ENCODE data around the gene HEXD. TPM values are rescaled to one million over a fixed set of nuclear protein-coding genes. Genes with fewer than 3 reads are reported as not detected.

HEXD gene
- 10 to 100 TPM; 31.5 to 37.6 TPM for total RNA-seq
- polyA plus RNA-seq (2013, experiment 1 of 2): 42.8 TPM
- polyA plus RNA-seq (2013, experiment 2 of 2): 31.9 TPM
- long read RNA-seq, experiment 1, partial matches to known transcripts: 3 of 8 reads
- long read RNA-seq, experiment 1, other reads (novel, unspliced or antisense): 2 of 8 reads
- long read RNA-seq, experiment 2, transcript HEXDC-201 (13 exons, 1,853 nt): major isoform, 5 of 25 reads
- long read RNA-seq, experiment 2, partial matches to known transcripts: 5 of 25 reads
- long read RNA-seq, experiment 2, other reads (novel, unspliced or antisense): 14 of 25 reads
- long read RNA-seq, experiment 3, partial matches to known transcripts: 4 of 12 reads
- long read RNA-seq, experiment 3, other reads (novel, unspliced or antisense): 4 of 12 reads
- long read RNA-seq, experiment 4, partial matches to known transcripts: 1 of 3 reads
- long read RNA-seq, experiment 4, other reads (novel, unspliced or antisense): 1 of 3 reads

GRCh38 chr17:82418001-82418986 is at the start of gene HEXD, which contains the start of gene OGFOD3:
Gene HEXD, plus strand, starts transcription at chr17:82418347. Its CDS starts 1,453 bp downstream, at chr17:82419800.
Gene OGFOD3, minus strand, starts transcription at chr17:82418586. Its CDS starts 101 bp downstream, at chr17:82418485.
- Histone ChIP-seq H3K36me3 (ENCODE audit: control insufficient read depth, insufficient read depth, low read length) (peaks cover 7% of the 10 kb centered on the region), H3K9me3 (ENCODE audit: control insufficient read depth, low read length) (no peaks in the 10 kb centered on the region), H3K4me3 (ENCODE audit: low read length) (peak within 1 kb of the TSS; percentile 91), H3K4me1 (ENCODE audit: control insufficient read depth, insufficient read depth, low read length) (no peaks in the 10 kb centered on the region), H3K9ac (ENCODE audit: extremely low read depth, low read length, poor library complexity, severe bottlenecking) (peak within 1 kb of the TSS; percentile 77), H3K27me3 (ENCODE audit: control insufficient read depth, insufficient read depth, low read length, poor library complexity, severe bottlenecking) (no peaks in the 10 kb centered on the region), H3K27ac (ENCODE audit: low read depth, low read length) (no peak within 1 kb of the TSS)
- peaks cover 33% of the 10 kb centered on the region for H3K36me3 Mint-ChIP-seq (ENCODE audit: low read depth)
- 0 to 2% methylated on average over 40 to 99 of the region's 108 CpGs for WGBS, 2 experiments (ENCODE audit: insufficient coverage in 1 of 2, insufficient read length in 1 of 2)
- H3K4me1 Mint-ChIP-seq: no peaks in the 10 kb centered on the region
- TF ChIP-seq CTCF (conservative IDR thresholded peaks at IDR 0.05): no peak
- peaks cover 13% of the 10 kb centered on the region for H3K9me3 Mint-ChIP-seq
- peak within 1 kb of the TSS; percentile 69 for H3K4me3 Mint-ChIP-seq
- DNase-seq: peak; percentile 98
- H3K27me3 Mint-ChIP-seq (ENCODE audit: insufficient read depth): no peaks in the 10 kb centered on the region
- no peak within 1 kb of the TSS for H3K27ac Mint-ChIP-seq

DNA sequence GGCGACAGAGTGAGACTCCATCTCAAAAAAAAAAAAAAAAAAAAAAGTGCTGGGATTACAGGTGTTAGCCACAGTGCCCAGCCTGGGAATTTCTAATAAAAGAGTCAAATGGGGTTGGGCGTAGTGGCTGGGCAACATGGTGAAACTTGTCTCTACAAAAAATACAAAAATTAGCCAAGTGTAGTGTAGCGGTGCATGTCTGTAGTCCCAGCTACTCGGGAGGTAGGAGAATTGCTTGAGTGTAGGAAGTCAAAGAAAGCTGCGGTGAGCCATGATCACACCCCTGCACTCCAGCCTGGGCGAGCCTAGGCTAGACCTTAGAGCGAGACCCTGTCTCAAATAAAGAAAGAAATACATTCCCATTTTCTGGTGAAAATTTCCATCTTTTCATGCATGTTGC is 48.9 kb upstream of the HEXD start:
- WGBS, 2 experiments (ENCODE audit: insufficient coverage in 1 of 2, insufficient read length in 1 of 2): 98% methylated on average over 6 of the region's 7 CpGs
- DNase-seq: no peak
- peaks cover 28% of the 10 kb centered on the region for H3K27me3 ChIP-seq (ENCODE audit: control insufficient read depth, insufficient read depth, low read length, poor library complexity, severe bottlenecking)
- no peak overlapping the region for H3K27ac ChIP-seq (ENCODE audit: low read depth, low read length)
- no peaks in the 10 kb centered on the region for H3K4me1 ChIP-seq (ENCODE audit: control insufficient read depth, insufficient read depth, low read length)
- H3K9me3 ChIP-seq (ENCODE audit: control insufficient read depth, low read length): no peaks in the 10 kb centered on the region
- Mint-ChIP-seq H3K27ac (no peak overlapping the region), H3K9me3 (no peaks in the 10 kb centered on the region), H3K4me3 (no peak overlapping the region), H3K27me3 (ENCODE audit: insufficient read depth) (peaks cover 39% of the 10 kb centered on the region), H3K4me1 (peaks cover 4% of the 10 kb centered on the region), H3K36me3 (ENCODE audit: low read depth) (no peaks in the 10 kb centered on the region)
- no peaks in the 10 kb centered on the region for H3K36me3 ChIP-seq (ENCODE audit: control insufficient read depth, insufficient read depth, low read length)
- no peak overlapping the region for H3K9ac ChIP-seq (ENCODE audit: extremely low read depth, low read length, poor library complexity, severe bottlenecking)
- no peak overlapping the region for H3K4me3 ChIP-seq (ENCODE audit: low read length)
- TF ChIP-seq CTCF (conservative IDR thresholded peaks at IDR 0.05): no peak
